Non-pigmented ciliary epithelial cell (primary cell): ENCODE measurements around the gene RAC3.
"Not testable (repeated sequence)": the region's sequence is repeated elsewhere in the genome, so short reads cannot be mapped to it uniquely, and the experiment has no call there.

ENCODE experiments used
- DNase-seq: peaks from one replicate; pipeline ENCODE4 v3.0.0-alpha.2; 2010; ENCODE audit warnings: low read depth

The RAC3 gene

GRCh38 chr17:82024859-82025258 lies 6.6 kb upstream of the RAC3 start:
- no peak for DNase-seq

- no peak for DNase-seq
These were observed 5.9 kb upstream of the RAC3 start for GRCh38 chr17:82025401-82026107.

- DNase-seq = no peak
These were observed 3.2 kb upstream of the RAC3 start for GRCh38 chr17:82028246-82028645.

- DNase-seq = no peak
These were observed 2.5 kb upstream of the RAC3 start for GRCh38 chr17:82028966-82029365.

- DNase-seq = no peak
These were observed 2.1 kb upstream of the RAC3 start for GRCh38 chr17:82029391-82029790.

- no peak for DNase-seq
These were observed 1.4 kb upstream of the RAC3 start for GRCh38 chr17:82029990-82030469.

GRCh38 chr17:82030470-82031302 lies 792 bp upstream of the RAC3 start:
- peak; percentile 38 for DNase-seq

- no peak for DNase-seq
These were observed 578 bp downstream of the RAC3 start for GRCh38 chr17:82031885-82032627.

- DNase-seq = no peak
These were observed 2.0 kb downstream of the RAC3 start for GRCh38 chr17:82033359-82034085.

- DNase-seq = no peak
These were observed 3.0 kb downstream of the RAC3 start for GRCh38 chr17:82034371-82035011.

GRCh38 chr17:82035488-82035887 lies 4.0 kb downstream of the RAC3 start:
- no peak for DNase-seq

GRCh38 chr17:82035956-82036633 lies 4.6 kb downstream of the RAC3 start:
- no peak for DNase-seq

- no peak for DNase-seq
These were observed 5.2 kb downstream of the RAC3 start for GRCh38 chr17:82036634-82037091.

GRCh38 chr17:82037092-82037888 lies 5.8 kb downstream of the RAC3 start, which contains the start of gene DCXR:
Gene DCXR, minus strand, starts transcription at chr17:82037697. Its CDS starts 15 bp downstream, at chr17:82037682.
- peak; percentile 61 for DNase-seq

GRCh38 chr17:82037889-82038195 lies 6.4 kb downstream of the RAC3 start:
- no peak for DNase-seq

- not testable (repeated sequence) for DNase-seq
These were observed 7.4 kb downstream of the RAC3 start for GRCh38 chr17:82038796-82039409.

GRCh38 chr17:82039695-82040299 lies 8.3 kb downstream of the RAC3 start:
- DNase-seq = no peak

- DNase-seq = no peak
These were observed 9.8 kb downstream of the RAC3 start for GRCh38 chr17:82041144-82041814.
